NB4 (cell line): ENCODE results near the gene GMIP.

Experiments used
- CTCF ChIP-seq: IDR thresholded peaks from one replicate; pipeline ENCODE4 v1.5.1; 2012; ENCODE audit warnings: low read depth, low read length
- POLR2A ChIP-seq: IDR thresholded peaks from 2 replicates; pipeline ENCODE4 v1.6.1; 2011; ENCODE audit warnings: mild to moderate bottlenecking; ENCODE audit not compliant: insufficient read length; ENCODE audit errors: extremely low read depth

- no peak for TF ChIP-seq POLR2A
- TF ChIP-seq CTCF, result no peak
These were observed 1.9 kb upstream of the GMIP start for GRCh38 chr19:19645233-19645870.
